ENCODE measurements around the gene CA14.
A peak's percentile ranks its signal among the peaks of the same experiment; 100 is the strongest.
"Not testable (repeated sequence)": the region's sequence is repeated elsewhere in the genome, so short reads cannot be mapped to it uniquely, and the experiment has no call there.

CA14 gene

DNA sequence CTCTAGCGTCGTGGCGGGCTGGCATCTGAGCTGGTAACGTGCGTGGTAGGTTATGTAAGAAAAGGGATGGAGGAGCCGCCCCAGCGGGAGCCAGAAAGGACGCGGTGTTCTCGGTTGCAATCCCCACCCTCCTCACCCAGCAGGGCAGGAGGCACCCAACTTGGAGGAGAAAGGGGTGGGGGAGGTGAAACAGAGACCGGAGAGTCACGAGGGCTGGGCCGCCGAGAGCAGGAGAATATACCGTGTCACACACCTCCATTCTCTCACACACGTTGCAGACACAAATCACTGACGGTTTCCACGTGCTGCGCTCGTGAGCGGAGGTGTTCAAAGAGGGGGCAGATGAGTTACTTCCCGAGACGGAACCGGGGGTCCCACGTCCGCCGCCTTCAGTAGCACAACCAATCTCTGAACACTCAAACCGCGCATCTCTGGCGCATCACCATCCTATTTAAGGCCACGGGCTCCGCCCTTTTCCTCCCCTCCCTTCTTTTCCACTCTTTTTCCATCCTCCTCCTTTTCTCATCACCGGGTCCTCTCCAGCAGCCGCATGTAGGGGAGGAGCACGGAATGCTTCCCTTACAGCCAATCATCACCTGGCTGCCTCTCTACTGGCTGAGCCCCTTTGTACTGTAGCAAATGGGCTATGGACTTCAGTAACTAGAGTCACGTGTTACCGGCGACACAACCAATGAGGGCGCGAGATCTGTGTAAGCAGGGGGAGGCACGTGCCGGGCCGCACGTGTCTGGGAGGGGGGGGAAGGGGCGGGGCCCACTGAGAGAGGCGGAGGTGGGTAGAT, 24.4 kb downstream of the CA14 start, which contains the start of gene CIART:
CIART (plus strand) TSS at position 797 of the 800 bp plus-strand sequence. CDS start 714 bp downstream, outside the sequence.
- peak in 1 of 2 donors; percentile 37 for DNase-seq

DNA sequence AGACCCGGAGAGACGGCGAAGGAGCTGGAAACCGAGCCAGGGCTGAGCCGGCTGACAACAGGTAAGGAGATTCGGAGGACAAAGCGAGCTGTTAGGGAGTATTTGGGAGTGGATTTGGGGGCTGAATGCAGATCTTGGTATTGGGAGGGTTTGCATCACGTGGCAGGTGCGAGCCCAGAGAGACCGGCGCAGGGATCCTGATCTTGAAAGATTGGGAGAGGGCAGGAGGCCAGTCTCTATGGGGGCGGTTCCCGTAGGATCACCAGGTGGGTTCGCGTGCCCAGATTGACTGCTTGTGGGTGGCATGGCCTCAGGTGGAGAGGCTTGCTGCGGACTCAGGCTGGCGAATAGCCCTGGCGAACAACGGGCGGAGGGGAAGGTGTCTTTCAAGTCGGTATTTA, 25.0 kb downstream of the CA14 start:
- no peak for DNase-seq

DNA sequence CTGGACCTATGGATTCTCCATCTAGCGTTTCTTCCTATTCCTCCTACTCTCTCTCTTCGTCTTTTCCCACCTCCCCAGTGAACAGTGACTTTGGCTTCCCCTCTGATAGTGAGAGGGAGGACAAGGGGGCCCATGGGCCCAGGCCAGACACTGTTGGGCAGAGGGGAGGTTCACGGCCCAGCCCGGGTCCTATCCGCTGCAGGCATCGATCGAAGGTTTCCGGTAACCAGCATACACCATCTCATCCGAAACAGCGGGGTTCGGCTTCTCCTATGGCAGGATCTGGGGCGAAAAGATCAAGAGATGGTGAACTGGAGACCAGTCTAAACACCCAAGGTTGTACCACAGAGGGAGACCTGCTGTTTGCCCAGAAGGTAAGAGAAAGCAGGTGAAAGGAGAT, 25.7 kb downstream of the CA14 start:
- DNase-seq, result no peak

DNA sequence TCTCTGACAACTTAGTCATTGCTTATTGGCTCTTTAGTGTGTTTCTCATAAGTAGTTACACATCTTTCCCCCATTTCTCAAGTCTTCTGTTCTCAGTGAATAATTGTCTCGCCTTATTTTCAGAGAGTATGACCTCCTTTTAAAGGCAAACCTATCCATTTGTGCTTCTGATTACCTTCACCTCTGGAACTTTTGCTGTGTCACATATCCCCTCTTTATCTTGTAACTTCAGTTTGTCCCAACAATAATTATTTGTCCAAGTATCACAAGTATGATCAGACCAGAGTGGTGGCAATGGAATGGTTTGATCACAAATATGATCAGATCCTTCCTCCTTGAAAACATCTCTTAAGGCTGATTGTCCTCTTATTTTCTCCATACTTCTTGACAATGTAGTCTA, 30.8 kb downstream of the CA14 start:
- DNase-seq, result no peak

DNA sequence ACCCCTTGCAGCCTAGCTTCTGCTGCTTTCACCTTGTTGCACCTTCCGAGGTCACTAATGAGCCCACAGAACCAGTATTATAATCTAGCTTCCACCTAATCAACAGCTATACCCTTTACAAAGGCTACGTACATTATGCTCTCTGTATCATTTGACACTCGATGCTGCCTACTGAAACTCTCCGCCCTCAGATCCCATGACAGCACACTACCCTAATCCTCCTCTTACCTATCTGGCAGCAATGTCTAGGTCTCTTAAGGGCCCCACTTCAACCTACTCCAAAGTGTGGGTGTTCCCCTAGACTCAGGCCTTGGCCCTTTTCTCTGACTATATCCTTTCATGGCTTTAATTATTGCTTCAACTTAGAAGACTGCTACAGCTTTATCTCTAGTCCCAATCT, 31.2 kb downstream of the CA14 start:
- no peak for DNase-seq

DNA sequence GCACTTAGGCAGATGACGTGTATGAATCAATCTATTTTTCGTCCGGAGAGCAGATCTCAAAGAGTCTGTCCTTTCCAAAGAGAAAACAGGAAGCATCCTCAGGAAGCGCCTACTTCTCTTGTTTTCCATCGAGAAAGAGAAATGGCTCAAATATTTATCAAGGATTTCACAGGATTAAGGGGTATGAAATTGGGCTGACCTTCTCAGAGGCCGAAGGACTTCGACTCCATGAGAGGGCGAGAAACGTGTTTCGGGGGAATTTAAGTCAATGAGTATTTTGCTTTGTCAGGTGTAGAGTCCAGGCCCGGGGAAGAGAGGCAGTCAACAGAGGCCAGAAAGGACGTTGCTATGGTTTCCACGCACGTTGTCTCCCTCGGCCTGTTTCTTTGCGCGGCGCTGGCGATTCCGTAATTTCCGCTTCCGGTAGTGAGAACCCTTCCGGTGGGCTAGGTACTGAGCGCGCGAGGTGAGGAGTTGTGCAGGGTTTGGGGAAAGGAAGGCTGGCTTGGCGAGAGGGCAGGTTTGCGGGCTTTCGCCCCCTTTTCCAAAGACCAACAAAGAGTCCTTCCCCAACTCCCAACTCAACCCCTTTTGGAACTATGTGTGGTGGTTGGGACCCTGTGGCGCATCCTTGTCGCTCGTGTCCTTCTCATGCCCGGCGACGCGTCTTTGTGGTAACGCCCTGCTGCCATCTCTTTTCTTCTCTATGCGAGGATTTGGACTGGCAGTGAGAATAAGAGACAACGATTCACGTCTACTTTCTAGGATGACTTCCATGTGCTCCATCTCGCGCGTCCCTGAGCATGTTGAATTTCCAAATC, 36.1 kb downstream of the CA14 start, which contains the start of gene MRPS21:
MRPS21 (plus strand) TSS at position 429 of the 821 bp plus-strand sequence. CDS start 506 bp downstream, outside the sequence.
- DNase-seq, result peak; percentile 55 to 58

DNA sequence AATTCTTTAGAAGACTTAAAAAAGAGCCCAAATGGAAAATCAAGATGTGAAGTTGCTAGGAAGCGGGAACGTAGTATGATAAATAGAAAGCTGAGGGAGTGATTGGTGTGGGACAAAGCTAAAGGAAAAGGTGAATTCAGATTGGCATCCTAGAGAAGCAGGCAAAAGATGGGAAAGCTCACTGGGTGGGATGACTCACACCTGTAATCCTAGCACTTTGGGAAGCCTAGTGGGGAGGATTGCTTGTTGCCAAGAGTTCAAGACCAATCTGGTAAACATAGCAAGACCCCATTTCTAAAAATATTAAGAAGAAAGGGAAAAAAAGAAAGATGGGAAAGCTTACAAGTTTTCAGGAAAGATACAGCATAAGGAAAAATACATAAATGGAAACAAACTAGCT, 37.9 kb downstream of the CA14 start:
- DNase-seq, result no peak

DNA sequence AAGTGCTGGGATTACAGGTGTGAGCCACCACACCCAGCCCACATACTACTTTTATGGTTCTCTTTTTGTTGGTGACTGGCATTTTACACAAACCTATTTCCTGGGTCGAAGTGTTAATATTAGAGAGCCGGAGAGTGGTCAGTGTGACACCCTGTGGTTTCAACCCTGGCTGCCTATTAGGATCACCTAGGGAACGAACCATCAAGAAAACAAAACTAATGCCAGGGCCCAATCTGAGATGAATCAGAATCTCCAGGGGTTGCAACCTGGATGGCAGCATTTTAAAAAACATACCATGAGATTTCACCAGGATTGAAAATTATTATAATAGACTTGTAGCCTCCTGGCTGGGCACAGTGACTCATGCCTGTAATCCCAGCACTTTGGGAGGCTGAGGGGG, 42.1 kb downstream of the CA14 start:
- no peak for DNase-seq

DNA sequence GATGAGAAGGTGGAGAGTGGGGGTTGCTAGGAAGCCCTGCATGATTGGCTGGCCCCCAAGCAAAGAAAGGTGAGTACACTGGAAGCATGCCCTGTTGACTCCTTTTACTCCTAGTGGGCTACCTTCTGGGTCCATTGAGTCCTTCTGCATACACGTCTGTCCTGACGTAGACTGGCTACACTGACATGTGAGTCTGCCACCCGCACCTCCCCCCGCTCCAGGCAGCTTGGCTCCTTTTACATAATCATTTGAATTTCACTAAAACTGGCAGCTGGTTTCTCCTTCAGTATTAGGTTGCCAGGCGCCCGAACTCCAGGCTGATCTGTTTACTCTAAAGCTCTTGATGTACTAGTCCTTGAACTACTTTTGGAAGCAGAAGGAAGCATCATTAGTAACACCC, 44.8 kb downstream of the CA14 start:
- DNase-seq, result no peak

DNA sequence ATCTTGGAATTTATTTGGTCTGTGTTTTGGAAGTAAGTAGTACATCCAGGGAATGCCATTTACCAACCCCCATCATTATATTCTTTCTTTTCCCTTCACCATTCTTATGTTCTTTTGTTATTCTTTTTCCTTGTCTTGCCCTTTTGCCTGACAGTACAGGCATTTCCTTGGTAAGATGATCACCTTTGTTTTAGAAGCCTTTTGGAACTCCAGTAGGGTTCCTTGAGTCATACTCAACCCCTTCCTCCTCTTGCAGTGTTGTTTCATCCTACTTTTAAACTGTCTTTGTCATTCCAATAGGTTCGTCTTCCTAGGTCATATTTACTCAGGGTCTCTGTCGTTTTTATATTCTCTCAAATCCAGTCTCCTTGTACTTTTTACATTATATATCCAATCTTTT, 45.3 kb downstream of the CA14 start:
- no peak for DNase-seq

DNA sequence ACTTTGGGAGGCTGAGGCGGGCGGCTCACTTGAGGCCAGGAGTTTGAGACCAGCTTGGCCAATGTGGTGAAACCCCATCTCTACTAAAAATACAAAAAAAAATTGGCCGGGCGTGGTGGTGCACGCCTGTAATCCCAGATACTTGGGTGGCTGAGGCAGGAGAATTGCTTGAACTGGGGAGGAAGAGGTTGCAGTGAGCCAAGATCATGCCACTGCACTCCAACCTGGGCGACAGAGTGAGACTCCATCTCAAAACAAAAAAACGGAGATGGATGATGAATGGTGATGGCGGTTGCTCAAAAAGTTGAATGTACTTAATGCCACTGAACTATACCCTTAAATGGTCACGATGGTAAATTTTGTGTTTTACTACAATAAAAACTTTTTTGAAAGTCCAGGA, 51.0 kb downstream of the CA14 start:
- DNase-seq, result not testable (repeated sequence)

DNA sequence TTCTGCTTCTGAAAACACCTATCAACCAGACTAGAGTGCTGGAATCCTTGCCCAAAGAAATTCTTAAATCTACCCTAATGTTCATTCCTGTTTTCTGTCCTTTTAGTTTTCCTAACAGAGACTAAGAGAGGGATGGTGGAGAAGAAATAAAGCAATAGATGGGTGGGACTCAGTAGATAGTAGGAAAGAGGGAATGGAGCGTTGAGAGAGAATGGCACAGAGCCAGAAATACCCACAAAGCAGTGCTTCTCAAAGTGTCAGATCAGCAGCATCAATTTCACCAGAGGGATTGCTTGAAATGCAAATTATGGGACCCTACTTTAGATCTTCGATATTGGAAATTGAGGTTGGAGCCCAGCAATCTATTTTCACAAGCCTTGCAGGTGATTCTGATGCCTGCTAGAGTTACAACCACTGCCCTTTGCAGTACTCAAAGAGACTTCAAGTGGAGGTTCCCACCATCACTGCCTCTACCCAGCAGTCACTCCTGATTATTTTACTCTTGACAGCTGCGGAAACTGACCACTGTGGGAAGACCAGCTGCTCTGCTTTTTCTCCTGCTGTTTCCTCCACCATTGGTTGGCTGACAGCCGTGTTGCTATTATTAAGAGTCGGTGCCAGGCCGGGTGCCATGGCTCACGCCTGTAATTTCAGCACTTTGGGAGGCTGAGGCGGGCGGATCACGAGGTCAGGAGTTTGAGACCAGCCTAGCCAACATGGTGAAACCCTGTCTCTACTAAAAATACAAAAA, 52.4 kb downstream of the CA14 start:
- no peak for DNase-seq

DNA sequence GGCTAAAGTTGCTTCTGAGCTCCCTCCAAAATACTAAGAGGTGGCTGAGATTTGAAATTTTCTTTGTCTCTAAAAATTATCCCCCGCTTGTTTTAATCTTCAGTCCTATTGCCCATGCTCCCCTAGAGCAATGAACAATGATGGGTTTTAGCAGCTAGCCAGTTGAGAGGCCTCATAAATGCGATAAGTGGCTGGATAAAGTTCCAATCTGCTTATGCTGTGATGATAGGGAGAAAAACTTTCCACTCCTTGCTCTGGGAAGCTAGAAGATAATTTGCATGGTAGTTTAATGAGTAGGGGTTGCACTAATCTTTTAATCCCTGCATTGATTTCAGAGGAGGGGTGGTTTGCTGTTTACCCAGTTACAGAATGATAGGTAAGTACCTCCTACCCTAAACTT, 54.2 kb downstream of the CA14 start:
- DNase-seq, result no peak
